GM12875 (cell line): ENCODE data around the gene RNU6-7.

Experiments
- H3K4me3 ChIP-seq: one replicate; pipeline ENCODE4 v1.5.1; 2011; ENCODE audit warnings: low read depth, low read length, control low read depth
- CTCF ChIP-seq: IDR thresholded peaks from 2 replicates; pipeline ENCODE4 v1.5.1; 2011; ENCODE audit warnings: low read depth, mild to moderate bottlenecking, control low read depth, inconsistent platforms, low read length, moderate library complexity, borderline replicate concordance; ENCODE audit not compliant: insufficient read depth

RNU6-7 gene

GRCh38 chr14:32203928-32204357, 2.1 kb downstream of the RNU6-7 start:
- no peak for TF ChIP-seq CTCF
- peak overlapping the region; percentile 42 for H3K4me3 ChIP-seq

- H3K4me3 ChIP-seq = no peak overlapping the region
- no peak for TF ChIP-seq CTCF
Measured at GRCh38 chr14:32205554-32205953, 3.7 kb downstream of the RNU6-7 start.

GRCh38 chr14:32205984-32206383, 4.1 kb downstream of the RNU6-7 start:
- H3K4me3 ChIP-seq = no peak overlapping the region
- TF ChIP-seq CTCF = no peak

- TF ChIP-seq CTCF = no peak
- no peak overlapping the region for H3K4me3 ChIP-seq
Measured at GRCh38 chr14:32206552-32206951, 4.7 kb downstream of the RNU6-7 start.

- no peak for TF ChIP-seq CTCF
- no peak overlapping the region for H3K4me3 ChIP-seq
Measured at GRCh38 chr14:32208490-32208889, 6.6 kb downstream of the RNU6-7 start.

GRCh38 chr14:32209471-32209870, 7.6 kb downstream of the RNU6-7 start:
- no peak overlapping the region for H3K4me3 ChIP-seq
- TF ChIP-seq CTCF = no peak

- no peak overlapping the region for H3K4me3 ChIP-seq
- TF ChIP-seq CTCF = no peak
Measured at GRCh38 chr14:32211068-32211404, 9.2 kb downstream of the RNU6-7 start.
